ENCODE measurements around the gene SGCA. TPM values are rescaled to one million over a fixed set of nuclear protein-coding genes. Genes with fewer than 3 reads are reported as not detected.

The SGCA gene
- total RNA-seq, 1 experiment from 2014 or later: not detected

- H3K4me2 ChIP-seq: peak within 1 kb of the TSS; percentile 26
- BruUV-seq (replicated peaks): no TSS peak
Observed at GRCh38 chr17:50129728-50130558, 35.9 kb upstream of the SGCA start, which contains the start of gene SAMD14. SAMD14 (minus strand) TSS chr17:50130160; CDS start chr17:50124959, 5,201 bp downstream.

GRCh38 chr17:50130559-50131305 lies 35.1 kb upstream of the SGCA start:
- H3K9me3 ChIP-seq (ENCODE audit: insufficient read depth, low read depth): no peaks in the 10 kb centered on the region
- ChIA-PET POLR2A (ENCODE audit: unreplicated experiment) (no interaction called here), CTCF (interaction anchor here (0.6 to 0.7 kb wide), 5 partner anchors 16 to 989 kb away, joined by 3 to 25 read pairs (median 3); no protein-coding TSS in a partner anchor)
- no TSS peak for BruUV-seq (replicated peaks)
- no peaks in the 10 kb centered on the region for H3K79me2 ChIP-seq (ENCODE audit: low read depth)
- H3F3A ChIP-seq (ENCODE audit: insufficient read depth, low read depth): peaks cover 20% of the 10 kb centered on the region; the same call in 1 of the 2 replicates
- H3K27ac ChIP-seq: no peak overlapping the region
- peaks cover 9% of the 10 kb centered on the region; the same call in 1 of the 2 replicates for H3K4me1 ChIP-seq (replicated peaks; ENCODE audit: insufficient read depth)
- no peak overlapping the region for H3K4me2 ChIP-seq
- no peak for TF ChIP-seq EZH2 (IDR thresholded peaks at IDR 0.05; ENCODE audit: low read depth)
- TF ChIP-seq, protein P1, sequence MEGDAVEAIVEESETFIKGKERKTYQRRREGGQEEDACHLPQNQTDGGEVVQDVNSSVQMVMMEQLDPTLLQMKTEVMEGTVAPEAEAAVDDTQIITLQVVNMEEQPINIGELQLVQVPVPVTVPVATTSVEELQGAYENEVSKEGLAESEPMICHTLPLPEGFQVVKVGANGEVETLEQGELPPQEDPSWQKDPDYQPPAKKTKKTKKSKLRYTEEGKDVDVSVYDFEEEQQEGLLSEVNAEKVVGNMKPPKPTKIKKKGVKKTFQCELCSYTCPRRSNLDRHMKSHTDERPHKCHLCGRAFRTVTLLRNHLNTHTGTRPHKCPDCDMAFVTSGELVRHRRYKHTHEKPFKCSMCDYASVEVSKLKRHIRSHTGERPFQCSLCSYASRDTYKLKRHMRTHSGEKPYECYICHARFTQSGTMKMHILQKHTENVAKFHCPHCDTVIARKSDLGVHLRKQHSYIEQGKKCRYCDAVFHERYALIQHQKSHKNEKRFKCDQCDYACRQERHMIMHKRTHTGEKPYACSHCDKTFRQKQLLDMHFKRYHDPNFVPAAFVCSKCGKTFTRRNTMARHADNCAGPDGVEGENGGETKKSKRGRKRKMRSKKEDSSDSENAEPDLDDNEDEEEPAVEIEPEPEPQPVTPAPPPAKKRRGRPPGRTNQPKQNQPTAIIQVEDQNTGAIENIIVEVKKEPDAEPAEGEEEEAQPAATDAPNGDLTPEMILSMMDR (conservative IDR thresholded peaks at IDR 0.05): no peak
- no peak overlapping the region for H3K4me3 ChIP-seq
- H3K36me3 ChIP-seq (ENCODE audit: low read depth): no peaks in the 10 kb centered on the region
- intact Hi-C loops (cut with micrococcal nuclease; ENCODE audit: unreplicated experiment): no loop called here
- no peaks in the 10 kb centered on the region for H4K20me1 ChIP-seq (ENCODE audit: insufficient read depth)
- no peak for DNase-seq
- no peak overlapping the region for H2AFZ ChIP-seq
- H3K9me2 ChIP-seq (ENCODE audit: insufficient read depth): no peaks in the 10 kb centered on the region
- peaks cover 28% of the 10 kb centered on the region for H3K27me3 ChIP-seq (ENCODE audit: insufficient read depth, low read depth)

More at GRCh38 chr17:50129728-50130558, 35.9 kb upstream of the SGCA start, which contains the start of gene SAMD14:
- Histone ChIP-seq H3K36me3 (ENCODE audit: low read depth) (no peaks in the 10 kb centered on the region), H3K27ac (no peak within 1 kb of the TSS), H4K20me1 (ENCODE audit: insufficient read depth) (no peaks in the 10 kb centered on the region), H3K4me3 (no peak within 1 kb of the TSS), H3K79me2 (ENCODE audit: low read depth) (no peaks in the 10 kb centered on the region), H3F3A (ENCODE audit: insufficient read depth, low read depth) (peaks cover 20% of the 10 kb centered on the region; the same call in 1 of the 2 replicates), H3K27me3 (ENCODE audit: insufficient read depth, low read depth) (peaks cover 28% of the 10 kb centered on the region), H2AFZ (no peak within 1 kb of the TSS), H3K9me2 (ENCODE audit: insufficient read depth) (no peaks in the 10 kb centered on the region), H3K4me1 (replicated peaks; ENCODE audit: insufficient read depth) (peaks cover 9% of the 10 kb centered on the region; the same call in 1 of the 2 replicates), H3K9me3 (ENCODE audit: insufficient read depth, low read depth) (no peaks in the 10 kb centered on the region)
- ChIA-PET POLR2A (ENCODE audit: unreplicated experiment) (no interaction called here), CTCF (interaction anchor here (0.6 to 0.7 kb wide), 3 partner anchors 16 to 789 kb away, joined by 3 to 25 read pairs (median 7); no protein-coding TSS in a partner anchor)
- no peak for DNase-seq
- intact Hi-C loops (cut with micrococcal nuclease; ENCODE audit: unreplicated experiment): no loop called here
- TF ChIP-seq EZH2 (IDR thresholded peaks at IDR 0.05; ENCODE audit: low read depth): no peak
- TF ChIP-seq, protein P1 (conservative IDR thresholded peaks at IDR 0.05): no peak

DNA sequence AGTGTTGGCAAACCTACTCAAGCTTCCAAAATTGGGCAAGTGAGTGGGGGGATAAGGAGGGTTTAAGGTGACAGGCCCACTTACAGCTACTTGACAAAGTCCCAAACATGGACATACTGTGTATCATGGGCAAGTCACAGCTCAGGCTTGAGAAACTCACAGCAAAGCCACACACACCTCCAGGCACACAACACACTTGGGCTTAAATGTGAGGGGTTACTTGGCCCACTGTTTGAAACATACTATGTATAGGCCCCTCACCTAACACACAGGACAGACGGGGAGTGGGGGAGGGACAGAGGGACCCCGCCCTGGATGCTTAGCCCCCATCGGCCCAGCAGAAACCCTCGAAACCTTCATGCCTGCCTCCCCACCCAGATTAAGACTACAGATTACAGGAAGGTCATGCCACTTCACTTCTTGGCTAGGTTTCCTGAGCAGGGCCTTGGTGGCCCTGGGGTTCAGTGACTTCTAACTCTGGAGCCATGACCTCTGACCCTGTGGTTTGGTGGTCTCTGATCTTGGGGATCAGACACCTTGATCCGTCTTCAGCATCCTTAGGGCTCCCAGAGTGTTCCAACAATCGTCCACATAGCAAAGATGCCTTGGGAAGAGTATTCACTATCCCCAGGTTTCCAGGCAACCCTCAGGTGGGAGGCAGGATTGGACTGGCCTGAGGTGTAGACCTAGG lies 33.6 kb upstream of the SGCA start:
- no peak overlapping the region for H2AFZ ChIP-seq
- H3K27me3 ChIP-seq (ENCODE audit: insufficient read depth, low read depth): peaks cover 26% of the 10 kb centered on the region
- TSS peak; percentile 17 for BruUV-seq (replicated peaks)
- H3K79me2 ChIP-seq (ENCODE audit: low read depth): no peaks in the 10 kb centered on the region
- TF ChIP-seq, protein P1 (conservative IDR thresholded peaks at IDR 0.05): no peak
- TF ChIP-seq EZH2 (IDR thresholded peaks at IDR 0.05; ENCODE audit: low read depth): no peak
- H3K4me2 ChIP-seq: no peak overlapping the region
- H3K4me1 ChIP-seq (replicated peaks; ENCODE audit: insufficient read depth): peaks cover 9% of the 10 kb centered on the region; the same call in 1 of the 2 replicates
- no peaks in the 10 kb centered on the region for H3K9me2 ChIP-seq (ENCODE audit: insufficient read depth)
- H3K4me3 ChIP-seq: no peak overlapping the region
- DNase-seq: no peak
- peaks cover 20% of the 10 kb centered on the region; the same call in 1 of the 2 replicates for H3F3A ChIP-seq (ENCODE audit: insufficient read depth, low read depth)
- ChIA-PET POLR2A (ENCODE audit: unreplicated experiment) (interaction anchor here (0.7 kb wide), 1 partner anchor 24 kb away, joined by 3 read pairs; no protein-coding TSS in a partner anchor), CTCF (interaction anchor here (1.1 kb wide), 1 partner anchor 46 kb away, joined by 4 read pairs; no protein-coding TSS in a partner anchor)
- no peaks in the 10 kb centered on the region for H4K20me1 ChIP-seq (ENCODE audit: insufficient read depth)
- no peaks in the 10 kb centered on the region for H3K9me3 ChIP-seq (ENCODE audit: insufficient read depth, low read depth)
- intact Hi-C loops (cut with micrococcal nuclease; ENCODE audit: unreplicated experiment): no loop called here
- H3K27ac ChIP-seq: no peak overlapping the region
- no peaks in the 10 kb centered on the region; the same call in 1 of the 2 replicates for H3K36me3 ChIP-seq (ENCODE audit: low read depth)

Measured in PC-9 (cell line).